GM18526 (cell line): ENCODE data around the gene AOPEP.

ENCODE experiments used
- POLR2A ChIP-seq: IDR thresholded peaks from 3 replicates; pipeline ENCODE4 v1.6.1; 2011; ENCODE audit not compliant: insufficient read length; ENCODE audit errors: extremely low read depth

Gene AOPEP, protein sequence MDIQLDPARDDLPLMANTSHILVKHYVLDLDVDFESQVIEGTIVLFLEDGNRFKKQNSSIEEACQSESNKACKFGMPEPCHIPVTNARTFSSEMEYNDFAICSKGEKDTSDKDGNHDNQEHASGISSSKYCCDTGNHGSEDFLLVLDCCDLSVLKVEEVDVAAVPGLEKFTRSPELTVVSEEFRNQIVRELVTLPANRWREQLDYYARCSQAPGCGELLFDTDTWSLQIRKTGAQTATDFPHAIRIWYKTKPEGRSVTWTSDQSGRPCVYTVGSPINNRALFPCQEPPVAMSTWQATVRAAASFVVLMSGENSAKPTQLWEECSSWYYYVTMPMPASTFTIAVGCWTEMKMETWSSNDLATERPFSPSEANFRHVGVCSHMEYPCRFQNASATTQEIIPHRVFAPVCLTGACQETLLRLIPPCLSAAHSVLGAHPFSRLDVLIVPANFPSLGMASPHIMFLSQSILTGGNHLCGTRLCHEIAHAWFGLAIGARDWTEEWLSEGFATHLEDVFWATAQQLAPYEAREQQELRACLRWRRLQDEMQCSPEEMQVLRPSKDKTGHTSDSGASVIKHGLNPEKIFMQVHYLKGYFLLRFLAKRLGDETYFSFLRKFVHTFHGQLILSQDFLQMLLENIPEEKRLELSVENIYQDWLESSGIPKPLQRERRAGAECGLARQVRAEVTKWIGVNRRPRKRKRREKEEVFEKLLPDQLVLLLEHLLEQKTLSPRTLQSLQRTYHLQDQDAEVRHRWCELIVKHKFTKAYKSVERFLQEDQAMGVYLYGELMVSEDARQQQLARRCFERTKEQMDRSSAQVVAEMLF

DNA sequence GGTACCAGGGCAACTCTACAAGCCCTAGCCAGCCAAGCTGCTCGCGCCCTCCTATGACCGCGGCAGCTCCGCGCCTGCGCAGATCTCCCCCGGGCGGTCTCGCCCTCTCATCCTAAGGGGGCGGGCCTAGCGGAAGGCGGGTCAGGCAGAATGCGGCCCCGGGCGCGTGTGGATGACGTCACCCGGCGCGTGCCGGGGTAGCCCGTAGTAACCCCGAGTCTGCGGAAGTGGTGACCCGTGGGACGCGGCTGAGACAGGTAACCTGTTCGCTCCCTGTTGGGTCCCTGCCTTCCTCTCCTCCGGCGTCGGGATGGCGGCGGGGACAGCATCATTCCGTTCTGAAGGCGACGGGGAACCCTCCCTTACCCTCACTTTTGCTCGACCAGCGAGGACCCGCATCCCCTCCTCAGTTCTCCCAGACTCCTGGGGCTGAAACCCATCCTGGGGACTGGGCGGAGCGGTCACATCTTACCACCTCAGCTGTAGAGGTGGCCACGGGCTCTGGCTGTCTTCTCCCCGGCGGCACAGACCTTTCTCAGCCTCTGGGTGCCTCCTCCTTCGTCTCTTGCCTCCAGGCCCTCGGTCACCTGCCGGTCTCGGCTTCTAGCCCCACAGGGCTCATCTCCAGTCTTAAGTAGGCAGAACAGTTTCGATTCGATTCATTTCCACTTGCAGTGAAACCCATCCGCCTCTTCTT lies at the start of gene AOPEP:
Gene AOPEP (plus strand): TSS at position 205 of the 697 bp plus-strand sequence. CDS start 33,085 bp downstream, outside the sequence.
- TF ChIP-seq POLR2A: peak; percentile 84

DNA sequence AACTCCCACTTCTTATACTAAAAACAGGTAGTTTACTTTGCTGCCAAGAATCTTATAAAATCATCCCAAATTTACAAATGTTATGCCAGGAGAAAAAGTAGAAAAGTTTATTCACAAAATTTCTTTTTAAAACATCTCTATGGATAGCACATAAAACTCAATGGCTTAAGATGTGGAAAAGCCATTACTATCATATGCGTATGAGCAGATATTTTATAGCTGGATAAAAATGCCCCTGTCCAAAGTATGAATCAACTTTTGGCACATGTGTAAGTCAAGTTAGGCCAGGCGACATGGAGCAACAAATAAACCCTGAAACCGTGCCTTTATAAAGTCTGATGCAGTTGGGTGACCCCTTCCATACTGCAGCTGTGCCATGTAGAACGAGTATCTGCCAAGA lies 48.6 kb upstream of the AOPEP start:
- no peak for TF ChIP-seq POLR2A

DNA sequence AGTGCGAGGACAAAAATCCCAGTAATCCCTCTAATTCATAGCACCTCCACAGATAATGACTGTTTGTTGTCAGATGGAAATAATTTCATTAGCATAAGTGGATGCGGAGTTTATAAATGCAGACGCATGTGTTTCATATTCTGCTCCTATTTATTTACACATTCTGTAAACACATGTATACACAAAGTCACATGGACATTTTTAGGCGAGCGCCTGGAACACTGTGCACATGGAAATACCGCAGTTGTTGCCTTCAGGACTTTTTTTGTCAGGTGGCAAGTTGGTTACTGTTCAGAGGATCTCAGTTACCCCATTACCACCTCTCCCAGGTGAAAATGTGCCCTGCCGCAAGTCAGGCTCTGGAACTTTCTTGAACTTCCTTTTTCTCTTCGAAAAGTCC lies 46.9 kb upstream of the AOPEP start:
- TF ChIP-seq POLR2A: no peak

DNA sequence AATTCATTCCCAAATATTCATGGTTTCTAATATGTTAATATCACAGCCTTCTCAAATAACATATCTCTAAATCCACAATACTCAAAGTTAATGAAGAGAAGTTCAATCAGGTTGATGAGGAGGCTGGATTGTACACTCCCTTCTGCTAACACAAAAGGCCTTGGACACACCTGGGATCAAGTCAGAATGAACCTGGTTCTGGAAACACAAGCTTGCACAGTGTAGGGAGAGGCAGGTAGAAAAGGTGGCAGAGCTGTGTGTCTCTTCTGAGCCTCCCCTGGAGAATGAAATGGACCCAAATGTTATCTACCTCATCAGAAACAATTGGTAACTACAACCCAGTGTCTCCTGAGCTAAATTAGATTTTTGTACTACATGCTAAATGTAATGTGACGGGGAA lies 46.5 kb upstream of the AOPEP start:
- TF ChIP-seq POLR2A: no peak

DNA sequence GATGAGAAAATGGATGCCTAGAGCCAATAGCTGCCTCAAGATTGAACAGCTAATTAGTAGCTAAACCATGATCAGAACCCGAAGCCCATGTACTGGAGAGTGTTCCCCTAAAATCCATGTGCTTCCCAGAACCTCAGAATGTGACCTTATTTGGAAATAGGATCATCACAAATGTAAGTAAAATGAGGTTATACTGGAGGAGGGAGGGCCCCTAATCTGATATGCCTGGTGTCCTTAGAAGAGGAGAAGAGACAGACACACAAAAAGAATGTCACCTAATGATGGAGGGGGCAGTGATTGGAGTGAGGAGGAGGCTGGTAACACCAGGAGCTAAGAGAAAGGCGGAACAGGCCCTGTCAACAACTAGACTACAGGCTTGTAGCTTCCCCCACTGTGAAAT lies 45.9 kb upstream of the AOPEP start:
- TF ChIP-seq POLR2A: no peak

DNA sequence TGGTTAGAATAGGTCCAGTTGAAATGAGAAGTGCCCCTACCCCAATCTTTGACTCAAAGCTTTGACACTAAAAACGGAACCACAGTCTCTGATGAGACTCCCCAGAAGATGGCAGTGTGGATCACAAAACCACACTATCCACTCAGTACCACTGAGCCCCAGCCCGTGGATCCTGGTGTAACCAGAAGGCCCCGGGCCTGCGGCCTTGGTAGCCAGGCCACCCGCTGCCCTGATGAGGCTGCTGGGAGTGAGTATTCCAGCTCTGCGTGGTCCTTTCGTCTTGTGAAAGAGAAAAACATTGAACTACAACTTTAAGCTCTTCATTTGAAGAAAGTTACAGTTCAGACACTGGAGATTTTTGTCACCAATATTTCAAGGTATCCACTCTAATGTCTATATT lies 45.0 kb upstream of the AOPEP start:
- TF ChIP-seq POLR2A: no peak

DNA sequence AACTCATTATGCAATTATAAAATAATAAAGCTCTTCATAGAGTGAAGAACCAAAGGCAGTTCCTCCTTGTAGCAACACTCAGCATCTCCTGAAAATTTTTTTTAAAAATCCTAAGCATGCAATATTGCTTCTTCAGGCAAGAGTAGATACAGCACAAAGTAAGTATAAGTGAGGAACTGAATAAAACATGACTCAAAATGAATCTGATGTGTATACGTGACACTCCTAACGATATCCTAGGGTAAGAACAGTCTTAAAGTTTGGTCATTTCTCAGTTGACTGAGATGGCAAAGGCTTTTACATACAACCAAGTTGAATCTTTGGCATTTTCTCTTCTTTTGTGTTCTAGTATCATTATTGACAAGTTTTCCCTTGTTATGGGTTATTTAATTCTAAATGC lies 41.1 kb upstream of the AOPEP start:
- no peak for TF ChIP-seq POLR2A

DNA sequence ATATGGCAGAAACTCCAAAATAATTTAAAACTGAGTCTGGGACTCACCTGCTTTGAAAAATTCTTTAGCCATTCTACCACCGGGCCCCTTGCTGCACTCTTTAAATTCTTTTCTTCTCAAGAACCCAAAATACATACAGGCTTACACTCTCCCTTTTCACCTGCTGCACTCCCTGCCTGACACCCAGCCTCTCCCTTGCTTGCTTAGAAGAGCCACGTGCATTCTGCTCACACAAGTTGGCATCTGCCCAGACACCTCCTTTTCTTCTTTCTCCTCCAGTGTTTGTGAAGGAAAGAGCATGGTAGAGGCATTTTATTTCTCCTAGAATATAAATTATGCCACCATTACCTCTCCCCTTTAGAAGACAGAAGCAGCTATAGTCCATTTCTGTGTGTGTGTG lies 39.0 kb upstream of the AOPEP start:
- no peak for TF ChIP-seq POLR2A

DNA sequence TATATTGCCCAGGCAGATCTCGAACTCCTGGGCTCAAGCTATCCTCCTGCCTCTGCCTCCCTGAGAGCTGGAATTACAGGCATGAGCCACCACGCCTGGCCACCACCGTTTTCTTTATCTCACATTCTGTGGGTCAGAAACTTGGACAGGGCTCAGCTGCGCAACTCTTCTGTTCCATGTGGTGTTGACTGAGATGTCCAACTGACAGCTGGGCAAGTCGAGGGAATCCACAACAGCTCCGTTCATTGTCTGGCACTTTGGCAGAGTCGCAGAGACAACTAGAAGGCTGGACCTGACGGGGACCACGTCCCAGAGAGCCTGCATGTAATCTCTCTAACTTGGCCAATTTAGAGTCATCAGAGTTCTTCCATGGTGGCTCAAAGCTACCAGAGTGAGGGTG lies 36.2 kb upstream of the AOPEP start:
- no peak for TF ChIP-seq POLR2A

DNA sequence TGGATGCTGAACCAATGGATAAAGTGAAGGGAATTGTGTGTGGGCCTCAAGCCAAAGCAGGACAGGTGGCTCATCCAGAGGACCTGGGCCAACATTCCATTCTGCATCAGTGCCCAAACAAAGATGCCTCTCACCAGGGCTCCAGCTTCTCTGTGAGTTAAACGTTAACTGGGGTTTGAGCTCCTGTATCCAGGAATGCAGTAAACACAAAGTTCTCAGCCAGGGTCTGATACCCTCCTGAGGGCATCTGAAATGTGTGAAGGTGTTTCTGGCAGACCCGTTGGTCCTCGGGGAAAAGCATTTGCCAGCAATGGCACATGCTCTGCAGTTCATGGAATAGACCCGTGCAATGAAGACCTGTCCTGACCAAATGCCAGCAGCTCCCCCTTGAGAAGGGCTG lies 33.9 kb upstream of the AOPEP start:
- TF ChIP-seq POLR2A: no peak

DNA sequence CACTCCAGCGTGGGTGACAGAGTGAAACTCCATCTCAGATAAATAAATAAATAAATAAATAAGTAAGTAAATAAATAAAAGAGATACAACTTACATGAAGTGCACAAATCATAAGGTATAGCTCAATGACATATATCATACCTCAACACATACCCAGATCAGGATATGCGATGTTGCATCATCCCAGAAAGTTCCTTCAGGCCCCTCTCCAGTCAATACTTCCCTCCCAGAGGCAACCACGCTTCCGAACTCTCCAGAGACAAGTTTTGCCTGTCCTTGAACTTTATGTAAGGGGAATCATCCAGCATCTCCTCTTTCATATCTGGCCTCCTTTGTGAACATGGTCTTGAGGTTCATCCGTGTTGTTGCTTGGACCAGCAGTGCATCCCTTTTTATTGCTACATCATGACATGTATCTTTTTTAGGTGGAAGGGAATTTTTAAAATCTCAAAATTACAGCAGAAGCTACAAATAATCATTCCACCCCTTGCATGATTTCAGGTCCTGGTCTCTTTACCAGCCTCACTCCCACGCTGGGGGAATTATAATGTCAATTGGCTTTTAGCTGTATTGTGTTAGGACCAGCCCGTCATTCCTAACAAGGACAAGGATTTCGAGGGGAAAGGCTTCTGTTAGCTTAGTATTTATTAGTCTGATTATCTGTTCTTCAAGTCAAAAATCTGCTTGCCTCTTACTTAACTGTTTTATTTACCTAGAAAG lies 32.9 kb upstream of the AOPEP start:
- TF ChIP-seq POLR2A: no peak

DNA sequence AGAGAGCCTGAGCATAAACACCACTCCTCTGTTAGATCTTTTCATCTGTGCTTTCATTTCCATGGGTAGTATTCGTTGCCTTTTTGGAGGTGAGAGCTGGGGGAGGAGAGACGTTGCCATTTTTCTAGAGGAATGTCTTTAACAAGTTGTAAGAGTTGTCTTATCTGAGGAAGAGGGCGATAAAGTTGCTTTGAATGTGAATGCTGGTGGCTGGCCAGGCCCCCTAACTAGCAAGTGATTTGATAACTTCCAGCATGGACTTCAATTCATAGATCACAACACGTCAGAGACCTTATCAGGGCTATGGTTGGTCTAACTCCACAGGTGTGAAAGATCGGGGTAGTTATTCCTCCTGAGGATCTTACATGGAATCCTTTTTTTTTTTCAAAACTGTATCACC lies 30.0 kb upstream of the AOPEP start:
- no peak for TF ChIP-seq POLR2A

DNA sequence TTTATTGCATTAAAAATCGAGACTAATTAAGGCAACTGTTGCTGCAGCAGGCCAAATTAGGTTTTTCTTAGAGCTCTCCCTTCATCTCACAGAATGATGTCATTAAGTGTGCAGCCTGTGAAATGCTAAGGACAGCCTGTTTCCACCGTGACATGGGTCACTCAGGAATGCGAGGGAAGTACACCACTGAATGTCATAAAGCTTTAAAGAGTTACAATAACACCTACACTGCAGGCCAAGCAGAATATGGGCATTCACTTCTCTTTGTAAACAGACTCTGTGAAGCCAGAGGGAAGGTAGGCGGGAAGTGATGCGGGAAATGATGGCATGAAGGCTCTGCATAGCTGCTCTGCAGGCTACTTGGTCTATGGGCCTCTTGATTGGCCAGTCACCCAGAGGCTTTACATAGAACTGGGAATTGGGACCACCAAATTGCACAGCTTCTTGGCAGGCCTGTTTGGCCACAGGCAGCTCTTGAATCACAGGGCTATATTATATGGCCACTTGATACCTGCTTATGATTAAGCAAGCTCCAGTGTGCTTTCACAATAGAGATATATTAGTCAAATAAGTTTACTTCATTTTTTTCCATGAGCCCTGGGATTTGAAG lies 28.4 kb upstream of the AOPEP start:
- TF ChIP-seq POLR2A: no peak

DNA sequence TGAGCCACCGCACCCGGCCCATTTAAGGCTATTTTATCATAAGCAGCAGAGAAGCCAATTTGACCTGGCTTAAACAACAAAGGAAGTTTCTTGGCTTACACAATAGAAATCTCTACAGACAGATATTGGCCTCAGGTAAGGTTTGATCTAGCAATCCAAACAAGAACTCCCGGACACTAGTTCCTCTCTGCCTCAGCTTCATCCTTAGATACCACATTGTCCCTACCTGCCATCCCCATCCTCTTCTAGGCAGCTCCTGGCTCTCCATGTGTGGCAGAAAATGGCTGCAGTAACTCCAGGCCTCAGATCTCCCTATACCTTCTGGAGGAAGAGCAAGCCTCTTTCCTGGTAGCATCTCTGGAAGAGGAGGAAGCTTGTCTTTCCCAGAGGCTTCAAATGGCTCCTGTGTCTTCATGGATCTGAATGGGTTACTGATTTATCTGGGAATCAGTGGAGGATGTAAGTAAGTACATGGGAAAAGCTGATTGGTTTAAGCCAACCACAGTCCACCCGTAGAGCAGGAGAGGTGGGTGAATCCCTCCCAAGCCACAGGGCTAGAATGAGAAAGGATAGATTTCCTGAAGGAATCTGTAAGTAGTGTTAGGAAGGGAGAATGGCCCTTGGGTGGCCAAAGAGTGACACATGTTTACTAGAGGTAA lies 26.7 kb upstream of the AOPEP start:
- TF ChIP-seq POLR2A: no peak

DNA sequence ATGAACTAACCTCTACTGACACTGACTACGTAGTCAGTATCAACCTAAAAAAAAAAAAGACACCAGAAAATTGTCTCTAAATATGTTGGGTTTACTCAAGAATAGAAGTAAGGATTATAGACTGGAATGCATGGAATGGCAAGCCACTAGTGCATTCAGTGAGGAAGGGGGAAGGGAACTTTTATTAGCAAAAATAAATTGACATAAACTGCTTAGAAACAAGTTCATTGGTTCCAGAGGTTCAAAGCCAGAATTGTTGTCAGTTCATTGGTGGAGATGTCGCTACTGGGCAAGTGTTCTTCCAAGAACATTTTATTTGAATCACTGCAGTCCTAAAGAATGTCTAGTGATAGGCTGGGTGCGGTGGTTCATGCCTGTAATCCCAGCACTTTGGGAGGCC lies 26.1 kb upstream of the AOPEP start:
- no peak for TF ChIP-seq POLR2A
